ENCODE data around the gene IL2RA. TPM values are rescaled to one million over a fixed set of nuclear protein-coding genes. Genes with fewer than 3 reads are reported as not detected.

The IL2RA gene
- polyA plus RNA-seq, 3 donors = 0.06 TPM; not detected in 2

DNA sequence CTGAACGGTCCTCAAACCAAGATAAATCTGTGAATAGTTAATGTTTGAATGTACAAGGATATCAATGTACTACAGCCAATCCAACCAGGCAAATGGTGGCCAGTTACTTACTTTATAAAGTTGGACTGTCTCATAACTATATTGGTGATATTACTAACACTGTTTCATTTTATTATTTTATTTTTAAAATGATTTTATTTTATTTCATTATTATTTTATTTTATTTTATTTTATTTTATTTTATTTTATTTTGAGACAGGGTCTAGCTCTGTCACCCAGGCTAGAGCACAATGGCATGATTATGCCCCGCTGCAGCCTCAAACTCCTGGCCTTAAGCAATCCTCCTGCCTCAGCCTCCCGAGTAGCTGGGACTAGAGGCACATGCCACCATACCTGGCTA lies 91.6 kb downstream of the IL2RA start:
- no peak overlapping the region for H3K4me3 Mint-ChIP-seq
- no peak overlapping the region for H3K27ac ChIP-seq (ENCODE audit: low read depth in 1 of 2, low read length in 2 of 2)
- H3K9ac ChIP-seq (ENCODE audit: insufficient read depth, low read length, poor library complexity, severe bottlenecking) = no peak overlapping the region
- peaks cover 0 to 26% of the 10 kb centered on the region in 2 donors for H3K36me3 ChIP-seq (replicated peaks in 1 of 2; ENCODE audit: control insufficient read depth in 1 of 2, insufficient read depth in 2 of 2, low read length in 2 of 2)
- TF ChIP-seq, protein P1, sequence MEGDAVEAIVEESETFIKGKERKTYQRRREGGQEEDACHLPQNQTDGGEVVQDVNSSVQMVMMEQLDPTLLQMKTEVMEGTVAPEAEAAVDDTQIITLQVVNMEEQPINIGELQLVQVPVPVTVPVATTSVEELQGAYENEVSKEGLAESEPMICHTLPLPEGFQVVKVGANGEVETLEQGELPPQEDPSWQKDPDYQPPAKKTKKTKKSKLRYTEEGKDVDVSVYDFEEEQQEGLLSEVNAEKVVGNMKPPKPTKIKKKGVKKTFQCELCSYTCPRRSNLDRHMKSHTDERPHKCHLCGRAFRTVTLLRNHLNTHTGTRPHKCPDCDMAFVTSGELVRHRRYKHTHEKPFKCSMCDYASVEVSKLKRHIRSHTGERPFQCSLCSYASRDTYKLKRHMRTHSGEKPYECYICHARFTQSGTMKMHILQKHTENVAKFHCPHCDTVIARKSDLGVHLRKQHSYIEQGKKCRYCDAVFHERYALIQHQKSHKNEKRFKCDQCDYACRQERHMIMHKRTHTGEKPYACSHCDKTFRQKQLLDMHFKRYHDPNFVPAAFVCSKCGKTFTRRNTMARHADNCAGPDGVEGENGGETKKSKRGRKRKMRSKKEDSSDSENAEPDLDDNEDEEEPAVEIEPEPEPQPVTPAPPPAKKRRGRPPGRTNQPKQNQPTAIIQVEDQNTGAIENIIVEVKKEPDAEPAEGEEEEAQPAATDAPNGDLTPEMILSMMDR (IDR thresholded peaks at IDR 0.05) = no peak
- no peak overlapping the region for H2AFZ ChIP-seq (ENCODE audit: insufficient read depth, low read depth, low read length, poor library complexity, severe bottlenecking)
- WGBS (ENCODE audit: insufficient coverage) = 100% methylated on average over 2 of the region's 3 CpGs
- peaks cover 25 to 30% of the 10 kb centered on the region in 2 donors for H3K36me3 Mint-ChIP-seq
- no peak overlapping the region for H3K4me3 ChIP-seq (replicated peaks in 1 of 3; ENCODE audit: low read depth in 2 of 3, low read length in 3 of 3)
- intact Hi-C loops (cut with micrococcal nuclease) = loop anchor here in 1 of 2 donors (10.0 kb wide), 1 partner anchor 286 kb away; the partner anchor contains the start of gene TASOR2
- peaks cover 31% of the 10 kb centered on the region for H3K4me1 Mint-ChIP-seq
- peaks cover 46% of the 10 kb centered on the region for H4K20me1 ChIP-seq (ENCODE audit: insufficient read depth, low read length)
- H3K4me1 ChIP-seq (ENCODE audit: control insufficient read depth in 1 of 2, insufficient read depth in 2 of 2, low read length in 2 of 2) = peaks cover 18 to 22% of the 10 kb centered on the region in 2 donors
- no peaks in the 10 kb centered on the region for H3K27me3 Mint-ChIP-seq (ENCODE audit: low read depth in 3 of 3)
- peak overlapping the region in 1 of 7 donors; percentile 2 for H3K27ac Mint-ChIP-seq
- no peaks in the 10 kb centered on the region for H3K9me3 ChIP-seq (replicated peaks in 1 of 2; ENCODE audit: control insufficient read depth in 1 of 2, insufficient read depth in 1 of 2, low read length in 2 of 2)
- H3K9me3 Mint-ChIP-seq = no peaks in the 10 kb centered on the region
- peaks cover 57% of the 10 kb centered on the region for H3K79me2 ChIP-seq (ENCODE audit: insufficient read depth, low read length)
- no peaks in the 10 kb centered on the region for H3K27me3 ChIP-seq (ENCODE audit: control insufficient read depth in 2 of 2, insufficient read depth in 2 of 2, low read length in 2 of 2)
- no peak overlapping the region for H3K4me2 ChIP-seq (replicated peaks; ENCODE audit: extremely low read depth, low read length, poor library complexity, severe bottlenecking)
- DNase-seq = no peak

DNA sequence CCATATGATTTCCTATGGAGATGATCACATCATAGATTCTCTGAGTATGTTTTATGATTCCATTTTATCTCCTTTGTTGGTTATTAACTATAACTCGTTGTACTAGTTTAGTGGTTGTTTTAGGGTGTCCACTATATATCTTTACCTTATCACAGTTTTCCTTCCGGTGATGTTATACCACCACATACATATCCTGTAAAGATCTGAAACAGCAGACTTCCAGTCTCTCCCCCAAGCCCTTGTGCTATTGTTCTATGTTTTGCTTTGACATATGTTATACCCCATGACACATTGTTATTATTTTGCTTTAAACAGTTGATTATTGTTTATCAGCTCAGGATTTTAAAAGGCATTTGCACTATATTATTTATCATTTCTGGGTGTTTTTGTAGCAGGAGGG lies 92.1 kb downstream of the IL2RA start:
- no CpG with 5 or more reads among the region's 2 CpGs for WGBS (ENCODE audit: insufficient coverage)
- TF ChIP-seq, protein P1 (IDR thresholded peaks at IDR 0.05) = no peak
- Mint-ChIP-seq H3K9me3 (no peaks in the 10 kb centered on the region), H3K36me3 (peaks cover 30 to 32% of the 10 kb centered on the region in 2 donors), H3K4me1 (peaks cover 26% of the 10 kb centered on the region), H3K27me3 (ENCODE audit: low read depth in 3 of 3) (no peaks in the 10 kb centered on the region), H3K4me3 (no peak overlapping the region), H3K27ac (no peak overlapping the region)
- Histone ChIP-seq H3K36me3 (replicated peaks in 1 of 2; ENCODE audit: control insufficient read depth in 1 of 2, insufficient read depth in 2 of 2, low read length in 2 of 2) (peaks cover 3 to 31% of the 10 kb centered on the region in 2 donors), H3K4me1 (ENCODE audit: control insufficient read depth in 1 of 2, insufficient read depth in 2 of 2, low read length in 2 of 2) (peaks cover 13 to 18% of the 10 kb centered on the region in 2 donors), H4K20me1 (ENCODE audit: insufficient read depth, low read length) (peaks cover 50% of the 10 kb centered on the region), H3K4me3 (replicated peaks in 1 of 3; ENCODE audit: low read depth in 2 of 3, low read length in 3 of 3) (no peak overlapping the region), H3K27ac (ENCODE audit: low read depth in 1 of 2, low read length in 2 of 2) (no peak overlapping the region), H3K4me2 (replicated peaks; ENCODE audit: extremely low read depth, low read length, poor library complexity, severe bottlenecking) (no peak overlapping the region), H2AFZ (ENCODE audit: insufficient read depth, low read depth, low read length, poor library complexity, severe bottlenecking) (no peak overlapping the region), H3K9ac (ENCODE audit: insufficient read depth, low read length, poor library complexity, severe bottlenecking) (no peak overlapping the region), H3K27me3 (ENCODE audit: control insufficient read depth in 2 of 2, insufficient read depth in 2 of 2, low read length in 2 of 2) (no peaks in the 10 kb centered on the region), H3K9me3 (replicated peaks in 1 of 2; ENCODE audit: control insufficient read depth in 1 of 2, insufficient read depth in 1 of 2, low read length in 2 of 2) (no peaks in the 10 kb centered on the region), H3K79me2 (ENCODE audit: insufficient read depth, low read length) (peaks cover 53% of the 10 kb centered on the region)
- DNase-seq = no peak
- intact Hi-C loops (cut with micrococcal nuclease) = loop anchor here in 1 of 2 donors (10.0 kb wide), 1 partner anchor 285 kb away; the partner anchor contains the start of gene TASOR2
